ENCODE data around the gene MB.

DNA sequence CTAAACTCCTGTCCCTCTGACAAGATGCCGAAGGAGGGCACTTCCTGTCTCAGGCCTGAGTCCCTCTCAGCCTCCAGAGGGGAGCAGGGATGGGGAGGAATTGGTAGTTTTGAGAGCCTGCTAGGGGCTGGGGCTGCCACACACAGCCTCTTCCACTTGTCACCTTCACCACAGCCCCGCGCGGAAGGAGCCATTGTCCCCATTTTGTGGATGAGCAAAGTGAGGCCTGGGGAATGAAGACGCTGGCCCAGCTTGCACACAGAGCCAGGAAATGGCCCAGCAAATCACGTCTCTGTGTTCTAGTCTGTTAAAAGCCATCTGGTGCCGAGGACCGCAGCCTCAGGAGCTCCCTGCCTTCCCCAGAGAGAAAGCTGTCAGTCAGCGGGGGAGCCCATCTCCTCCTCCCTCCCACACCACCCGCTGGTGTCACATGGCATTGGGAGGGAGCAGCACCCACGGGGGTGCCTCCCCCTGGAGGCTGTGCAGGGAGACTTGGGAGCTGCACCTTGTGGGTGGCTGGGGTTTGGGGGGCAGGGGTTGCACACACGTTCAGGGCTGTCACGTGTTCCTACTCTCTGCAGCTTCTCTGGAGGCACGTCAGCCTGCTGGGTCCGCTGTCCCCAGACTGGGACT lies 41.9 kb downstream of the MB start:
- no peak for TF ChIP-seq CTCF (IDR thresholded peaks at IDR 0.05 in 4 of 5, conservative IDR thresholded peaks at IDR 0.05 in 1 of 5)
- no peak for TF ChIP-seq POLR2A (IDR thresholded peaks at IDR 0.05)
